A549 (cell line): Measurements from ENCODE around the gene FAT1.

ENCODE experiments used
- BHLHE40 ChIP-seq: IDR thresholded peaks from 2 replicates; pipeline ENCODE4 v1.6.1; 2012; ENCODE audit warnings: low read depth, low read length, inconsistent platforms
- GATA3 ChIP-seq: IDR thresholded peaks from 2 replicates; pipeline ENCODE4 v1.6.1; 2012; ENCODE audit warnings: borderline replicate concordance
- NFE2L2 ChIP-seq: fragments of 150-350 bp; conservative IDR thresholded peaks from 2 replicates; pipeline ENCODE4 v1.6.1; 2014; ENCODE audit warnings: low read length
- POLR2A ChIP-seq: IDR thresholded peaks from 2 replicates; pipeline ENCODE4 v1.6.1; 2012; ENCODE audit warnings: mild to moderate bottlenecking, low read length
- POLR2AphosphoS2 ChIP-seq: conservative IDR thresholded peaks from 2 replicates; pipeline ENCODE4 v1.6.1; 2012; ENCODE audit warnings: low read length, improper control_type of control experiment, inconsistent platforms
- SREBF2 ChIP-seq: fragments of 450-650 bp; IDR thresholded peaks from 2 replicates; pipeline ENCODE4 v1.6.1; 2014; ENCODE audit warnings: mild to moderate bottlenecking, moderate library complexity
- ZFP36 ChIP-seq: fragments of 450-650 bp; IDR thresholded peaks from 2 replicates; pipeline ENCODE4 v1.6.1; 2014; ENCODE audit warnings: borderline replicate concordance; ENCODE audit not compliant: partially characterized antibody
- TF ChIP-seq, protein P1 (sequence below): fragments of 200-600 bp; sonication (generic); IDR thresholded peaks from 2 replicates; pipeline ENCODE4 v1.6.1; 2016; ENCODE audit warnings: antibody characterized with exemption, mild to moderate bottlenecking, moderate library complexity
- TF ChIP-seq, protein P2 (sequence below): fragments of >200 bp; sonication (Bioruptor Twin); formaldehyde crosslinking; IDR thresholded peaks from 3 replicates; pipeline ENCODE4 v1.5.1; 2016

DNA sequence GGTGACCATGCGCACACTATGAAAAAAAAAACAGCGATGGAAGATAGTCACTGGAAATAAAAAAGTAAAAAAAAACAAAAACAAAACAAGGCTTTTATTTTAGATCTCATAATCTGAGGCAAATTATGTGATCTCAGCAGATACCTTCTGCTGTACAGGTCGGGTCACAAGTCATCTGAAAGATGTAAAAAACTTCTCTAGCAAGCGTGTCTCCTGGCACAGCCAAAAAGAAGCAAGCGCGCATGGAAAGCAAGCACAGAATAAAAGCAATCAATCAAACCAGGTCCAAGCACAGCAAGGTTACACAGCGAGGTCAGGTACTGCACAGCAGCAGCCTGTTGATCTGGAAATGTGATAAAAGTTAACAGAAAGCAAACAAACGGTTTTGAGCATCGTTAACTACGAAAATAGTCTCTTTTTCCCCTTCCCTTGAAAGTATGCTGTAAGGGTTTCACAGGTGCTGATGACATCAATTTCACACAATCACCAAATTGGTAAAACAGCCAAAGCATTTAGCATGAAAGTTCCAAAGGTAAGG, 89.0 kb downstream of the FAT1 start:
- no peak for TF ChIP-seq ZFP36
- TF ChIP-seq GATA3, result no peak
- no peak for TF ChIP-seq POLR2A
- TF ChIP-seq BHLHE40, result no peak
- no peak for TF ChIP-seq SREBF2
- TF ChIP-seq NFE2L2, result no peak
- TF ChIP-seq, protein P1, sequence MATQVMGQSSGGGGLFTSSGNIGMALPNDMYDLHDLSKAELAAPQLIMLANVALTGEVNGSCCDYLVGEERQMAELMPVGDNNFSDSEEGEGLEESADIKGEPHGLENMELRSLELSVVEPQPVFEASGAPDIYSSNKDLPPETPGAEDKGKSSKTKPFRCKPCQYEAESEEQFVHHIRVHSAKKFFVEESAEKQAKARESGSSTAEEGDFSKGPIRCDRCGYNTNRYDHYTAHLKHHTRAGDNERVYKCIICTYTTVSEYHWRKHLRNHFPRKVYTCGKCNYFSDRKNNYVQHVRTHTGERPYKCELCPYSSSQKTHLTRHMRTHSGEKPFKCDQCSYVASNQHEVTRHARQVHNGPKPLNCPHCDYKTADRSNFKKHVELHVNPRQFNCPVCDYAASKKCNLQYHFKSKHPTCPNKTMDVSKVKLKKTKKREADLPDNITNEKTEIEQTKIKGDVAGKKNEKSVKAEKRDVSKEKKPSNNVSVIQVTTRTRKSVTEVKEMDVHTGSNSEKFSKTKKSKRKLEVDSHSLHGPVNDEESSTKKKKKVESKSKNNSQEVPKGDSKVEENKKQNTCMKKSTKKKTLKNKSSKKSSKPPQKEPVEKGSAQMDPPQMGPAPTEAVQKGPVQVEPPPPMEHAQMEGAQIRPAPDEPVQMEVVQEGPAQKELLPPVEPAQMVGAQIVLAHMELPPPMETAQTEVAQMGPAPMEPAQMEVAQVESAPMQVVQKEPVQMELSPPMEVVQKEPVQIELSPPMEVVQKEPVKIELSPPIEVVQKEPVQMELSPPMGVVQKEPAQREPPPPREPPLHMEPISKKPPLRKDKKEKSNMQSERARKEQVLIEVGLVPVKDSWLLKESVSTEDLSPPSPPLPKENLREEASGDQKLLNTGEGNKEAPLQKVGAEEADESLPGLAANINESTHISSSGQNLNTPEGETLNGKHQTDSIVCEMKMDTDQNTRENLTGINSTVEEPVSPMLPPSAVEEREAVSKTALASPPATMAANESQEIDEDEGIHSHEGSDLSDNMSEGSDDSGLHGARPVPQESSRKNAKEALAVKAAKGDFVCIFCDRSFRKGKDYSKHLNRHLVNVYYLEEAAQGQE, result no peak
- TF ChIP-seq, protein P2, sequence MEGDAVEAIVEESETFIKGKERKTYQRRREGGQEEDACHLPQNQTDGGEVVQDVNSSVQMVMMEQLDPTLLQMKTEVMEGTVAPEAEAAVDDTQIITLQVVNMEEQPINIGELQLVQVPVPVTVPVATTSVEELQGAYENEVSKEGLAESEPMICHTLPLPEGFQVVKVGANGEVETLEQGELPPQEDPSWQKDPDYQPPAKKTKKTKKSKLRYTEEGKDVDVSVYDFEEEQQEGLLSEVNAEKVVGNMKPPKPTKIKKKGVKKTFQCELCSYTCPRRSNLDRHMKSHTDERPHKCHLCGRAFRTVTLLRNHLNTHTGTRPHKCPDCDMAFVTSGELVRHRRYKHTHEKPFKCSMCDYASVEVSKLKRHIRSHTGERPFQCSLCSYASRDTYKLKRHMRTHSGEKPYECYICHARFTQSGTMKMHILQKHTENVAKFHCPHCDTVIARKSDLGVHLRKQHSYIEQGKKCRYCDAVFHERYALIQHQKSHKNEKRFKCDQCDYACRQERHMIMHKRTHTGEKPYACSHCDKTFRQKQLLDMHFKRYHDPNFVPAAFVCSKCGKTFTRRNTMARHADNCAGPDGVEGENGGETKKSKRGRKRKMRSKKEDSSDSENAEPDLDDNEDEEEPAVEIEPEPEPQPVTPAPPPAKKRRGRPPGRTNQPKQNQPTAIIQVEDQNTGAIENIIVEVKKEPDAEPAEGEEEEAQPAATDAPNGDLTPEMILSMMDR, result no peak
- no peak for TF ChIP-seq POLR2AphosphoS2
